Right cardiac atrium (tissue), 5 donors: ENCODE measurements around the gene KCTD7. TPM values are rescaled to one million over a fixed set of nuclear protein-coding genes. Genes with fewer than 3 reads are reported as not detected.
A peak's percentile ranks its signal among the peaks of the same experiment; 100 is the strongest.
"Not testable (repeated sequence)": the region's sequence is repeated elsewhere in the genome, so short reads cannot be mapped to it uniquely, and the experiment has no call there.

ENCODE experiments used
- ATAC-seq, 2 donors: fragments of 200-7000 bp; cut with Tn5 transposase; one replicate each; pipeline versions ENCODE4 v1.8.0 to v1.9.1; 2020; ENCODE audit warnings: moderate library complexity in 2 of 2, mild to moderate bottlenecking in 1 of 2
- DNase-seq, 3 donors: peaks; one replicate each; pipeline ENCODE4 v3.0.0-alpha.2; 2020
- H3K27ac ChIP-seq: one replicate; pipeline ENCODE4 v1.5.1; 2013; ENCODE audit warnings: mild to moderate bottlenecking, low read length, control low read depth, moderate library complexity
- H3K27me3 ChIP-seq: one replicate; pipeline ENCODE4 v1.6.1; 2013; ENCODE audit not compliant: control insufficient read depth, insufficient read depth
- H3K4me1 ChIP-seq: one replicate; pipeline ENCODE4 v1.6.1; 2013; ENCODE audit warnings: low read length; ENCODE audit not compliant: control insufficient read depth, insufficient read depth
- H3K4me3 ChIP-seq: one replicate; pipeline ENCODE4 v1.5.1; 2013; ENCODE audit warnings: low read length, control low read depth
- H3K9me3 ChIP-seq: one replicate; pipeline ENCODE4 v1.6.1; 2013; ENCODE audit warnings: low read length; ENCODE audit not compliant: control insufficient read depth
- WGBS: extraction: QIAGEN DNeasy Blood & Tissue Kit; methylation state at CpG from one replicate; pipeline ENCODE4 v1.1.7; 2013; 5-methylcytosine and 5-hydroxymethylcytosine counted together
- intact Hi-C, 4 donors: fragments of 100-400 bp; cut with DNase I; formaldehyde crosslinking; loops; one replicate each; pipeline versions ENCODE4 v1.11.0 to v1.14.0; 2022 to 2023
- polyA plus RNA-seq: library from polyadenylated mRNA; stranded (reverse); fragments of 200-250 nt; gene quantifications from one replicate; pipeline ENCODE4 v1.2.3, GENCODE V29; 2013
- total RNA-seq, 4 donors: library from RNA; stranded (reverse); fragmentation: NEBNext Ultra II Directional; extraction: Animal tissue kit (Norgen Biotek cat#: 25700); gene quantifications; one replicate each; pipeline ENCODE4 v1.2.1, GENCODE V29; 2021
- donor health status: healthy with polysubstance abuse.
- donor health status: DM: no; HTN: yes; CAD: no.
- donor health status: DM: no; HTN: no; CAD: no.
- donor health status: DM: no; HTN: yes; CAD: no; lungs with severe emphysema.
- donor health status: DM: yes; HTN: yes; CAD: no.

The KCTD7 gene
- total and polyA plus RNA-seq, 5 donors: 5.9 to 13.2 (median 9.4) TPM

GRCh38 chr7:66669496-66669895 lies 40.8 kb downstream of the KCTD7 start:
- peaks cover 4% of the 10 kb centered on the region for H3K4me1 ChIP-seq
- H3K27me3 ChIP-seq: no peaks in the 10 kb centered on the region
- H3K27ac ChIP-seq: peak overlapping the region; percentile 14
- intact Hi-C loops: no loop called here
- H3K4me3 ChIP-seq: no peak overlapping the region
- no peaks in the 10 kb centered on the region for H3K9me3 ChIP-seq
- DNase-seq (no peak), ATAC-seq (peak in 1 of 2 donors; percentile 6)
- WGBS: 77% methylated on average over 5 of the region's 5 CpGs

DNA sequence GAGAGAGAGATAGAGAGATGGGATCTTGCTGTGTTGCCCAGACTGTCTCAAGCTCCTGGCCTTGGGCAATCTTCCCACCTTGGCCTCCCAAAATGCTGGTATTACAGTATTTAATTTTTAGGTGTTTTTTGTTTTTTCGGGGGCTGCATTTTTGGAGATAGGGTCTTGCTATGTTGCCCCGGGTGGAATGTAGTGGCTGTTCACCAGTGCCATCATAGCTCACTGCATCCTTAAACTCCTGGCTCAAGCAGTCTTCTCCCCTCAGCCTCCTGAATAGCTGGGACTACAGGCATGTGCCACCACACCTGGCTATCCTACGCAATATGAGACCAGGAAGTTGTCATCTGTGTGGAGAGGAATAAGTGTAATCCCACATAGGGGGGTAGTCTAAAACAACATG lies 42.4 kb downstream of the KCTD7 start:
- ATAC-seq (no peak), DNase-seq (no peak)
- no peak overlapping the region for H3K27ac ChIP-seq
- H3K4me3 ChIP-seq: no peak overlapping the region
- H3K9me3 ChIP-seq: no peaks in the 10 kb centered on the region
- intact Hi-C loops: no loop called here
- 94% methylated on average over 3 of the region's 3 CpGs for WGBS
- H3K4me1 ChIP-seq: peaks cover 4% of the 10 kb centered on the region
- no peaks in the 10 kb centered on the region for H3K27me3 ChIP-seq

DNA sequence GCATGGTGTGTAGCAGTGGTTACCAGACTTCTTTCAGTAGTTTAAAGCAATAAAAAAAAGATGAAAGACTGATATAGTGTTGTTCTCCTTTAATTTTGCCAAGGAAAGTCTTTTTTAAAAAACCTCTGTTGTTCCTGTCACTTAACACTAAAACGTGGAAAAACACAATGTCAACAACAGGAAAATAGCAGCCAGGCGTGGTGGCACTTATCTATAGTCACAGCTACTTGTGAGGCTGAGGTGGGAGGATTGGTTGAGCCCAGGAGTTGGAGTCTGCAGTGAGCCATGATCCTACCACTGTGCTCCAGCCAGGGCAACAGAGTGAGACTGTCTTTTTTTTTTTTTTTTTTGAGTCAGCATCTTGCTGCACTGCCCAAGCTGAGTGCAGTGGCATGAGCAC lies 42.8 kb downstream of the KCTD7 start:
- intact Hi-C loops, H3K9me3 ChIP-seq, DNase-seq, H3K27me3 ChIP-seq, H3K4me1 ChIP-seq, H3K4me3 ChIP-seq, H3K27ac ChIP-seq, ATAC-seq: not testable (repeated sequence)
- WGBS: 71% methylated on average over 2 of the region's 2 CpGs

GRCh38 chr7:66672432-66673123 lies 43.9 kb downstream of the KCTD7 start:
- DNase-seq, H3K27me3 ChIP-seq, intact Hi-C loops, H3K4me3 ChIP-seq, ATAC-seq, H3K27ac ChIP-seq, H3K4me1 ChIP-seq, H3K9me3 ChIP-seq: not testable (repeated sequence)
- 63% methylated on average over 3 of the region's 5 CpGs for WGBS

GRCh38 chr7:66673124-66673640 lies 44.5 kb downstream of the KCTD7 start:
- H3K4me3 ChIP-seq, H3K4me1 ChIP-seq, intact Hi-C loops, H3K9me3 ChIP-seq, DNase-seq, H3K27ac ChIP-seq, H3K27me3 ChIP-seq: not testable (repeated sequence)
- ATAC-seq: peak in 1 of 2 donors; percentile 44
- 66% methylated on average over 5 of the region's 7 CpGs for WGBS

DNA sequence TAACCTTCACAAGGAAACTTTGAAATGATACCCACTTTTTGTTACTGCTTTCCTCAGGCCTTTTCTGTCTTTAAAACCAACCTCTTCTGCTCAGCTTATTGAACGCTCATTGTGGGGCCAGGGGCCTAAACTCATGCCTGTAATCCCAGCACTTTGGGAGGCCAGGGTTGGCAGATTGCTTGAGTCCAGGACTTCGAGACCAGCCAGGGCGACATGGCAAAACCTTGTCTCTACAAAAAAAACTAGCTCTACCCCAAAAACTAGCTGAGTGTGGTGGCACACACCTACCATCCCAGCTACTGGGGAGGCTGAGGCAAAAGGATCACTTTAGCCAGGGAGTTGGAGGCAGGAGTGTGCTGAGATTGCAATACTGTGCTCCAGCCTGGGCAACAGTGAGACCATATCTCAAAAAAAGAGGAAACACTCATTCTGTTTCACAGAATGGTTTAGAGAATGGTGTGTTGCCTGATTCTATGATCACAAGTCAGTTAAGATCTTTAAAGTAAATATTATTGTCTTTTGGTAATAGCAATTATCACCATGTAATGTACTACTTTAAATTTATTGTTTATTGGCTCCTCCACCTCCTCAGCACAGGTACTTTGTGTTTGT lies 51.1 kb downstream of the KCTD7 start:
- H3K9me3 ChIP-seq: no peaks in the 10 kb centered on the region
- ATAC-seq: no peak
- intact Hi-C loops: no loop called here
- H3K4me3 ChIP-seq: no peak overlapping the region
- H3K27me3 ChIP-seq: no peaks in the 10 kb centered on the region
- no peak overlapping the region for H3K27ac ChIP-seq
- WGBS: 87% methylated on average over 3 of the region's 3 CpGs
- H3K4me1 ChIP-seq: no peaks in the 10 kb centered on the region
- DNase-seq: no peak

- H3K9me3 ChIP-seq: no peaks in the 10 kb centered on the region
- peak overlapping the region; percentile 77 for H3K27ac ChIP-seq
- H3K4me3 ChIP-seq: peak overlapping the region; percentile 72
- WGBS: 4% methylated on average over 78 of the region's 78 CpGs
- DNase-seq (peak; percentile 97 to 99 (median 99)), ATAC-seq (peak; percentile 99)
- H3K27me3 ChIP-seq: no peaks in the 10 kb centered on the region
- intact Hi-C loops: no loop called here
- no peaks in the 10 kb centered on the region for H3K4me1 ChIP-seq
Measured at GRCh38 chr7:66681491-66682349, 53.0 kb downstream of the KCTD7 start.

- peak overlapping the region; percentile 34 for H3K27ac ChIP-seq
- no peaks in the 10 kb centered on the region for H3K4me1 ChIP-seq
- DNase-seq: peak; percentile 52 to 74 (median 58)
- H3K9me3 ChIP-seq: no peaks in the 10 kb centered on the region
- H3K4me3 ChIP-seq: peak overlapping the region; percentile 72
- intact Hi-C loops: no loop called here
- no peaks in the 10 kb centered on the region for H3K27me3 ChIP-seq
- ATAC-seq: peak; percentile 48 to 65
- 2% methylated on average over 66 of the region's 66 CpGs for WGBS
Measured at GRCh38 chr7:66682350-66683093, 53.8 kb downstream of the KCTD7 start.

DNA sequence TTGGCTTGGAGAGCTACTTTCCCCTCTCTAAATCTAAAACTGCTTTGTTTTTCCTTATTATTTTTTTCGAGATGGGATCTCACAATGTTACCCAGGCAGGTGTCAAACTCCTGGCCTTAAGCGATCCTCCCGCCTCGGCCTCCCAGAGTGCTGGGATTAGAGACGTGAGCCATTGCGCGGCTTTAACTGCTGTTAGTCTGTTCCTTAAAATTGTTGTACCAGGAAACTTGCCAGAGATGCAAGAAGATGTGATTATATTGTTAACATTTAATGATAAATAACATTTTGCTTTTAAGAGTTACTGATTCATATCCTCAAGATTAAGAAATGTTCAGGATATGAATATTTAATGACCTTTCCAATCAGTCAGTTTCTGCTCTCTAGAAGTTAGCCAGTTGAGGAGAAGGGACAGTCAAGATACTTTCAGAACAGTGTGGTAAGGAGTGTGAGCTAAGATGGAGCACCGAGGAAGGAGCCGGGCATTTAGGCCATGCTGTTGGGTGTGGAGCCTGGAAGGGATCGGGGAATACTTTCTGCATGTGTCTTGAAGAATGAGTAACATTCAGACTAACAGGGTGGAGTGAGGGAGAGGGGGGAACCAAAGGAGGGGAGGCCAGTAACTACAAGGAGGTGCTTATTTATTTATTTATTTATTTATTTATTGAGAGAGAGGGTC lies 54.6 kb downstream of the KCTD7 start:
- WGBS: 74% methylated on average over 10 of the region's 10 CpGs
- DNase-seq, intact Hi-C loops, ATAC-seq, H3K27ac ChIP-seq, H3K27me3 ChIP-seq, H3K9me3 ChIP-seq, H3K4me1 ChIP-seq: not testable (repeated sequence)
- peak overlapping the region; percentile 72 for H3K4me3 ChIP-seq

GRCh38 chr7:66683770-66684123 lies 55.1 kb downstream of the KCTD7 start:
- 91% methylated on average over 9 of the region's 9 CpGs for WGBS
- DNase-seq (no peak), ATAC-seq (no peak)
- no peaks in the 10 kb centered on the region for H3K4me1 ChIP-seq
- H3K27ac ChIP-seq: no peak overlapping the region
- H3K4me3 ChIP-seq: no peak overlapping the region
- intact Hi-C loops: no loop called here
- no peaks in the 10 kb centered on the region for H3K9me3 ChIP-seq
- H3K27me3 ChIP-seq: no peaks in the 10 kb centered on the region
